Tibial artery (tissue), 4 donors: ENCODE data around the gene NUP50.

Source experiments
- DNase-seq, 2 donors: peaks; one replicate each; pipeline ENCODE4 v3.0.0-alpha.2; 2019
- H3K27ac ChIP-seq, 2 donors: fragments of 200-600 bp; sonication (generic) in 1 of 2; 1 replicate in 1 of 2; 2 replicates in 1 of 2; pipeline ENCODE4 v1.5.1; 2018 to 2019; ENCODE audit warnings: mild to moderate bottlenecking in 1 of 2
- H3K27me3 ChIP-seq, 2 donors: fragments of 200-600 bp; sonication (generic) in 1 of 2; one replicate each; pipeline versions ENCODE4 v1.5.1 to v1.6.0; 2016 to 2019
- H3K36me3 ChIP-seq, 3 donors: fragments of 200-600 bp; sonication (generic) in 2 of 3; one replicate each; pipeline ENCODE4 v1.5.1; 2016 to 2019; ENCODE audit warnings: mild to moderate bottlenecking in 2 of 3
- H3K4me1 ChIP-seq, 4 donors: fragments of 200-600 bp; sonication (generic) in 2 of 4; 1 replicate in 3 of 4; 2 replicates in 1 of 4; pipeline ENCODE4 v1.5.1; 2016 to 2019
- H3K4me3 ChIP-seq, 2 donors: fragments of 200-600 bp; sonication (generic) in 1 of 2; 1 replicate in 1 of 2; 2 replicates in 1 of 2; pipeline ENCODE4 v1.5.1; 2018 to 2019; ENCODE audit warnings: mild to moderate bottlenecking in 2 of 2
- H3K9me3 ChIP-seq, 3 donors: fragments of 200-600 bp; sonication (generic) in 1 of 3; one replicate each; pipeline ENCODE4 v1.5.1; 2016 to 2019
- CTCF ChIP-seq, 2 experiments: fragments of 200-600 bp in 1 of 2; fragments of 450-650 bp in 1 of 2; IDR thresholded peaks; one replicate each; pipeline ENCODE4 v1.5.1; 2017 to 2019; ENCODE audit warnings: antibody characterized with exemption in 2 of 2, mild to moderate bottlenecking in 1 of 2, moderate library complexity in 1 of 2
- intact Hi-C: fragments of 100-400 bp; cut with DNase I; formaldehyde crosslinking; loops from one replicate; pipeline ENCODE4 v1.15.0; 2023; ENCODE audit warnings: low total_unique reads

The NUP50 gene

GRCh38 chr22:45163451-45164269 lies at the start of gene NUP50:
NUP50 (plus strand) TSS chr22:45163925; CDS start chr22:45168178, 4,253 bp downstream.
- H3K9me3 ChIP-seq, result no peaks in the 10 kb centered on the region
- DNase-seq, result peak; percentile 92 to 96
- H3K36me3 ChIP-seq, result peaks cover 8 to 11% (median 8%) of the 10 kb centered on the region in 3 donors
- no peaks in the 10 kb centered on the region for H3K27me3 ChIP-seq
- H3K4me1 ChIP-seq, result peaks cover 0 to 28% (median 20%) of the 10 kb centered on the region in 4 donors
- intact Hi-C loops, result no loop called here
- peak within 1 kb of the TSS; percentile 72 to 81 for H3K4me3 ChIP-seq
- peak within 1 kb of the TSS; percentile 74 for H3K27ac ChIP-seq
- no peak for TF ChIP-seq CTCF (IDR thresholded peaks at IDR 0.05)

- Histone ChIP-seq H3K4me3 (no peak overlapping the region), H3K4me1 (no peaks in the 10 kb centered on the region), H3K36me3 (no peaks in the 10 kb centered on the region), H3K27me3 (peaks cover 0 to 12% of the 10 kb centered on the region in 2 donors), H3K27ac (no peak overlapping the region), H3K9me3 (no peaks in the 10 kb centered on the region)
- intact Hi-C loops, result no loop called here
- no peak for DNase-seq
- TF ChIP-seq CTCF (IDR thresholded peaks at IDR 0.05), result no peak
Observed at GRCh38 chr22:45120440-45120839, 43.3 kb upstream of the NUP50 start.

- Histone ChIP-seq H3K27me3 (peaks cover 0 to 10% of the 10 kb centered on the region in 2 donors), H3K4me3 (no peak overlapping the region), H3K27ac (no peak overlapping the region), H3K36me3 (no peaks in the 10 kb centered on the region), H3K9me3 (no peaks in the 10 kb centered on the region), H3K4me1 (no peaks in the 10 kb centered on the region)
- DNase-seq, result no peak
- TF ChIP-seq CTCF (IDR thresholded peaks at IDR 0.05), result no peak
- intact Hi-C loops, result no loop called here
Observed at GRCh38 chr22:45120931-45121330, 42.8 kb upstream of the NUP50 start.

GRCh38 chr22:45124176-45124847 lies 39.4 kb upstream of the NUP50 start:
- no peak for DNase-seq
- Histone ChIP-seq H3K36me3 (no peaks in the 10 kb centered on the region), H3K27ac (no peak overlapping the region), H3K4me3 (no peak overlapping the region), H3K27me3 (peaks cover 0 to 18% of the 10 kb centered on the region in 2 donors), H3K4me1 (no peaks in the 10 kb centered on the region), H3K9me3 (no peaks in the 10 kb centered on the region)
- no peak for TF ChIP-seq CTCF (IDR thresholded peaks at IDR 0.05)
- intact Hi-C loops, result no loop called here

GRCh38 chr22:45125188-45125587 lies 38.5 kb upstream of the NUP50 start:
- no peak for TF ChIP-seq CTCF (IDR thresholded peaks at IDR 0.05)
- intact Hi-C loops, result no loop called here
- DNase-seq, result no peak
- Histone ChIP-seq H3K4me1 (no peaks in the 10 kb centered on the region), H3K27ac (no peak overlapping the region), H3K9me3 (no peaks in the 10 kb centered on the region), H3K4me3 (no peak overlapping the region), H3K27me3 (peaks cover 0 to 18% of the 10 kb centered on the region in 2 donors), H3K36me3 (no peaks in the 10 kb centered on the region)
